CD14-positive monocyte (primary cell): Measurements from ENCODE around the gene ARMC5. TPM values are rescaled to one million over a fixed set of nuclear protein-coding genes. Genes with fewer than 3 reads are reported as not detected.
"Not testable (repeated sequence)": the region's sequence is repeated elsewhere in the genome, so short reads cannot be mapped to it uniquely, and the experiment has no call there.

ENCODE experiments used
- DNase-seq, 3 donors: peaks; one replicate each; pipeline ENCODE4 v3.0.0-alpha.2; 2011 to 2022
- H2AFZ ChIP-seq: 2 replicates; pipeline ENCODE4 v1.6.0; 2012; ENCODE audit warnings: mild to moderate bottlenecking, low read depth, low read length, inconsistent platforms; ENCODE audit not compliant: insufficient read depth, poor library complexity, severe bottlenecking
- H3K27ac ChIP-seq, 2 donors: 1 replicate in 1 of 2; 2 replicates in 1 of 2; pipeline ENCODE4 v1.5.1; 2012 to 2013; ENCODE audit warnings: low read length in 2 of 2, control low read depth in 1 of 2, inconsistent platforms in 1 of 2, low read depth in 1 of 2, mild to moderate bottlenecking in 1 of 2
- H3K27me3 ChIP-seq, 2 donors: one replicate each; pipeline versions ENCODE4 v1.6.0 to v1.6.1; 2011 to 2013; ENCODE audit warnings: low read length in 2 of 2; ENCODE audit not compliant: control insufficient read depth in 2 of 2, insufficient read depth in 2 of 2
- H3K36me3 ChIP-seq, 2 donors: replicated peaks in 1 of 2; 1 replicate in 1 of 2; 2 replicates in 1 of 2; pipeline versions ENCODE4 v1.5.1 to v1.6.1; 2012 to 2013; ENCODE audit warnings: low read length in 2 of 2, control low read depth in 1 of 2, inconsistent platforms in 1 of 2, mild to moderate bottlenecking in 1 of 2; ENCODE audit not compliant: insufficient read depth in 2 of 2, control insufficient read depth in 1 of 2
- H3K4me1 ChIP-seq, 2 donors: 1 replicate in 1 of 2; 2 replicates in 1 of 2; pipeline versions ENCODE4 v1.5.1 to v1.6.1; 2012 to 2013; ENCODE audit warnings: low read length in 2 of 2, control low read depth in 1 of 2, inconsistent platforms in 1 of 2, mild to moderate bottlenecking in 1 of 2, moderate library complexity in 1 of 2; ENCODE audit not compliant: insufficient read depth in 2 of 2, control insufficient read depth in 1 of 2
- H3K4me2 ChIP-seq: replicated peaks from 2 replicates; pipeline ENCODE3; 2012; ENCODE audit warnings: low read length, moderate library complexity, mild to moderate bottlenecking; ENCODE audit not compliant: poor library complexity, severe bottlenecking; ENCODE audit errors: extremely low read depth
- H3K4me3 ChIP-seq, 3 experiments: fragments of 200-600 bp in 1 of 3; sonication (generic) in 1 of 3; replicated peaks in 1 of 3; 1 replicate in 2 of 3; 2 replicates in 1 of 3; pipeline ENCODE4 v1.5.1; 2011 to 2013; ENCODE audit warnings: low read length in 3 of 3, mild to moderate bottlenecking in 3 of 3, control low read depth in 2 of 3, low read depth in 2 of 3, inconsistent platforms in 1 of 3, moderate library complexity in 1 of 3
- H3K79me2 ChIP-seq: 2 replicates; pipeline ENCODE4 v1.6.0; 2012; ENCODE audit warnings: mild to moderate bottlenecking, control low read depth, inconsistent platforms, low read length, moderate library complexity; ENCODE audit not compliant: insufficient read depth
- H3K9ac ChIP-seq: 2 replicates; pipeline ENCODE4 v1.6.0; 2017; ENCODE audit warnings: low read length, mild to moderate bottlenecking; ENCODE audit not compliant: insufficient read depth, poor library complexity, severe bottlenecking
- H3K9me3 ChIP-seq, 2 donors: replicated peaks in 1 of 2; 1 replicate in 1 of 2; 2 replicates in 1 of 2; pipeline versions ENCODE4 v1.5.1 to v1.6.1; 2012 to 2013; ENCODE audit warnings: low read length in 2 of 2, control low read depth in 1 of 2; ENCODE audit not compliant: control insufficient read depth in 1 of 2, insufficient read depth in 1 of 2
- H4K20me1 ChIP-seq: 2 replicates; pipeline ENCODE4 v1.6.0; 2012; ENCODE audit warnings: mild to moderate bottlenecking, low read length, control low read depth, moderate library complexity; ENCODE audit not compliant: insufficient read depth
- H3K27ac Mint-ChIP-seq, 7 donors: one replicate each; pipeline ENCODE4 v1.8.0; 2020; ENCODE audit warnings: mild to moderate bottlenecking in 7 of 7, mixed read lengths in 7 of 7, moderate library complexity in 6 of 7, inconsistent platforms in 2 of 7
- H3K27me3 Mint-ChIP-seq, 3 donors: one replicate each; pipeline ENCODE4 v1.8.0; 2021 to 2022; ENCODE audit warnings: low read depth in 3 of 3, mild to moderate bottlenecking in 3 of 3, mixed read lengths in 3 of 3, moderate library complexity in 3 of 3, inconsistent platforms in 1 of 3
- H3K36me3 Mint-ChIP-seq, 2 donors: one replicate each; pipeline ENCODE4 v1.8.0; 2020; ENCODE audit warnings: mixed read lengths in 2 of 2, inconsistent platforms in 1 of 2, mild to moderate bottlenecking in 1 of 2
- H3K4me1 Mint-ChIP-seq: one replicate; pipeline ENCODE4 v1.8.0; 2020; ENCODE audit warnings: mild to moderate bottlenecking, mixed read lengths
- H3K4me3 Mint-ChIP-seq, 2 donors: one replicate each; pipeline ENCODE4 v1.8.0; 2020; ENCODE audit warnings: mild to moderate bottlenecking in 2 of 2, mixed read lengths in 2 of 2, moderate library complexity in 1 of 2
- H3K9me3 Mint-ChIP-seq, 7 donors: one replicate each; pipeline ENCODE4 v1.8.0; 2020 to 2022; ENCODE audit warnings: mixed read lengths in 7 of 7, mild to moderate bottlenecking in 6 of 7, moderate library complexity in 6 of 7, inconsistent platforms in 2 of 7
- WGBS: methylation state at CpG from one replicate; pipeline ENCODE4 v1.1.5; 2013; ENCODE audit warnings: missing lambda C conversion rate; ENCODE audit not compliant: insufficient coverage; 5-methylcytosine and 5-hydroxymethylcytosine counted together
- intact Hi-C, 2 donors: fragments of 100-400 bp; cut with micrococcal nuclease; formaldehyde crosslinking; loops; one replicate each; pipeline versions ENCODE4 v1.15.0 to v1.15.1; 2023
- polyA plus RNA-seq, 3 donors: library from polyadenylated mRNA; depleted of rRNA in 1 of 3; unstranded in 2 of 3; stranded (reverse) in 1 of 3; fragments of 300-500 nt in 2 of 3; fragments of >200 nt in 1 of 3; fragmentation: Illumina TruSeq in 2 of 3; gene quantifications; 1 replicate in 2 of 3; 2 replicates in 1 of 3; pipeline ENCODE4 v1.2.3, GENCODE V29; 2012 to 2021
- TF ChIP-seq, protein P1 (sequence below): fragments of 200-600 bp; IDR thresholded peaks from one replicate; pipeline ENCODE4 v1.8.0; 2022; ENCODE audit warnings: antibody characterized with exemption, mild to moderate bottlenecking

The ARMC5 gene
- polyA plus RNA-seq, 3 donors: 2.9 to 9.3 (median 4.2) TPM

DNA sequence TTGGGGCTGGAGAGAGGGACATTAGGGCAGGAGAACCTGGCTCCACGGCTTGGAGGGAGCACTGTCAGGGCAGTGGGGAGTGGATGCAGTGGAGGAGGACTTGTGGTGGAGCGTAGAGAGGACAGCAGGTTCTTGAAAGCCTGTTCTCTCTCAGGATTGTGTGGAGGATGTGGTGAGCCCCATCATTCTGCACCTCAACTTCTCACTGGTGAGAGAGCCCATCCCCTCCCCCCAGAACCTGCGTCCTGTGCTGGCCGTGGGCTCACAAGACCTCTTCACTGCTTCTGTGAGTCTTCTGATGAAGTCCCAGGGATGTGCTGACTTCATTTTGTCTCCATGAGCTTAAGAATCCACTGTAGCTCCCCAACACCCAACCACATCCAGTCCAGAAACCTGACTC is 44.6 kb upstream of the ARMC5 start:
- Mint-ChIP-seq H3K27me3 (peaks cover 2 to 14% (median 6%) of the 10 kb centered on the region in 3 donors), H3K36me3 (no peaks in the 10 kb centered on the region), H3K4me1 (peaks cover 3% of the 10 kb centered on the region), H3K27ac (no peak overlapping the region), H3K4me3 (peak overlapping the region in 1 of 2 donors; percentile 49), H3K9me3 (peaks cover 0 to 3% (median 0%) of the 10 kb centered on the region in 7 donors)
- Histone ChIP-seq H3K4me1 (no peaks in the 10 kb centered on the region), H3K27me3 (no peaks in the 10 kb centered on the region), H3K27ac (no peak overlapping the region), H3K9ac (no peak overlapping the region), H3K9me3 (no peaks in the 10 kb centered on the region), H2AFZ (no peak overlapping the region), H4K20me1 (no peaks in the 10 kb centered on the region), H3K4me3 (no peak overlapping the region), H3K79me2 (no peaks in the 10 kb centered on the region), H3K36me3 (no peaks in the 10 kb centered on the region), H3K4me2 (no peak overlapping the region)
- TF ChIP-seq, protein P1, sequence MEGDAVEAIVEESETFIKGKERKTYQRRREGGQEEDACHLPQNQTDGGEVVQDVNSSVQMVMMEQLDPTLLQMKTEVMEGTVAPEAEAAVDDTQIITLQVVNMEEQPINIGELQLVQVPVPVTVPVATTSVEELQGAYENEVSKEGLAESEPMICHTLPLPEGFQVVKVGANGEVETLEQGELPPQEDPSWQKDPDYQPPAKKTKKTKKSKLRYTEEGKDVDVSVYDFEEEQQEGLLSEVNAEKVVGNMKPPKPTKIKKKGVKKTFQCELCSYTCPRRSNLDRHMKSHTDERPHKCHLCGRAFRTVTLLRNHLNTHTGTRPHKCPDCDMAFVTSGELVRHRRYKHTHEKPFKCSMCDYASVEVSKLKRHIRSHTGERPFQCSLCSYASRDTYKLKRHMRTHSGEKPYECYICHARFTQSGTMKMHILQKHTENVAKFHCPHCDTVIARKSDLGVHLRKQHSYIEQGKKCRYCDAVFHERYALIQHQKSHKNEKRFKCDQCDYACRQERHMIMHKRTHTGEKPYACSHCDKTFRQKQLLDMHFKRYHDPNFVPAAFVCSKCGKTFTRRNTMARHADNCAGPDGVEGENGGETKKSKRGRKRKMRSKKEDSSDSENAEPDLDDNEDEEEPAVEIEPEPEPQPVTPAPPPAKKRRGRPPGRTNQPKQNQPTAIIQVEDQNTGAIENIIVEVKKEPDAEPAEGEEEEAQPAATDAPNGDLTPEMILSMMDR: no peak
- intact Hi-C loops: no loop called here
- DNase-seq: no peak
- WGBS: 92% methylated on average over 3 of the region's 4 CpGs

DNA sequence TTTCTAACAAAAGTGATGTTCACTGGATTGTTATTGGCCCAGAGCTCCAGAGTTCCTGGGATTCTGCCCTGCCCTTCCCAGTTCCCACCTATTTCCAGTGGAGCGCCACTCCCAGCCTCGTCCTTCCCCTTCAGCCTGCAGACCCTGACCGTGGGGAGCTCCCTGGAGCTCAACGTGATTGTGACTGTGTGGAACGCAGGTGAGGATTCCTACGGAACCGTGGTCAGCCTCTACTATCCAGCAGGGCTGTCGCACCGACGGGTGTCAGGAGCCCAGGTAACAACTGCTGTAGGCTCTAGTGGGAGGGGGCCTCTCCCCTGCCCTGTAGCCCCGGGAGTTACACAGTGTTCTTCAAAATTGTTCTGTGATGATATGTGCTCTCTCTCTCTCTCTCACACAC is 42.9 kb upstream of the ARMC5 start:
- H3K4me1 ChIP-seq: no peaks in the 10 kb centered on the region
- no peak overlapping the region for H3K27ac ChIP-seq
- Mint-ChIP-seq H3K4me1 (peaks cover 3% of the 10 kb centered on the region), H3K27me3 (peaks cover 2 to 11% (median 7%) of the 10 kb centered on the region in 3 donors), H3K4me3 (no peak overlapping the region), H3K36me3 (no peaks in the 10 kb centered on the region), H3K27ac (peak overlapping the region in 1 of 7 donors; percentile 36), H3K9me3 (peaks cover 0 to 3% (median 0%) of the 10 kb centered on the region in 7 donors)
- intact Hi-C loops: no loop called here
- H3K9me3 ChIP-seq: no peaks in the 10 kb centered on the region
- H2AFZ ChIP-seq: no peak overlapping the region
- no peak overlapping the region for H3K4me2 ChIP-seq
- 90% methylated on average over 4 of the region's 11 CpGs for WGBS
- H3K27me3 ChIP-seq: no peaks in the 10 kb centered on the region
- TF ChIP-seq, protein P1: no peak
- H3K4me3 ChIP-seq: no peak overlapping the region
- no peaks in the 10 kb centered on the region for H4K20me1 ChIP-seq
- H3K9ac ChIP-seq: no peak overlapping the region
- no peak for DNase-seq
- no peaks in the 10 kb centered on the region for H3K79me2 ChIP-seq
- H3K36me3 ChIP-seq: no peaks in the 10 kb centered on the region

DNA sequence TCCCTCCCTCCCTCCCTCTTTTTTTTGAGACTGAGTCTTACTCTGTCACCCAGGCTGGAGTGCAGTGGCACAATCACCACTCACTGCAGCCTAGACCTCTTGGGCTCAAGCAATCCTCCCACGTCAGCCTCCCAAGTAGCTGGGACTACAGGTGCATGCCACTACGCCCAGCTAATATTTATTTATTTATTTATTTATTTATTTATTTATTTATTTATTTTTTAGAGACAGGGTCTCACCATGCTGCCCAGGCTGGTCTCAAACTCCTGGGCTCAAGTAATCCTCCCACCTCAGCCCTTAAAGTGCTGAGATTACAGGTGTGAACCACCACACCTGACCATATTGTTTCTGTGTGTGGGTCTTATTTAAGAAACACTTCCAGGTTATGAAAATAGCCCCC is 42.3 kb upstream of the ARMC5 start:
- H3K4me1 ChIP-seq, H3K36me3 ChIP-seq, H3K27me3 Mint-ChIP-seq, H3K4me3 Mint-ChIP-seq, H4K20me1 ChIP-seq, H3K36me3 Mint-ChIP-seq, DNase-seq, H3K27ac Mint-ChIP-seq, H3K27me3 ChIP-seq, H3K9me3 Mint-ChIP-seq, H3K4me1 Mint-ChIP-seq, H3K4me3 ChIP-seq, H3K4me2 ChIP-seq, H3K79me2 ChIP-seq, H2AFZ ChIP-seq, H3K9me3 ChIP-seq, intact Hi-C loops, H3K9ac ChIP-seq, H3K27ac ChIP-seq: not testable (repeated sequence)
- WGBS: no CpG with 5 or more reads among the region's 2 CpGs
